Adrenal gland (tissue), 5 donors: Measurements from ENCODE around the gene TMEM125.

Experiments
- POLR2A ChIP-seq, 2 donors: fragments of 450-650 bp; IDR thresholded peaks; one replicate each; pipeline ENCODE4 v1.6.1; 2017; ENCODE audit warnings: antibody characterized with exemption in 2 of 2, mild to moderate bottlenecking in 2 of 2, moderate library complexity in 1 of 2
- TF ChIP-seq, protein P1 (sequence below), 6 experiments: fragments of 450-650 bp in 4 of 6; fragments of 200-600 bp in 2 of 6; sonication (generic) in 1 of 6; IDR thresholded peaks; 1 replicate in 5 of 6; 2 replicates in 1 of 6; pipeline versions ENCODE4 v1.5.1 to v1.8.0; 2016 to 2021; ENCODE audit warnings: antibody characterized with exemption in 6 of 6, mild to moderate bottlenecking in 2 of 6, moderate library complexity in 1 of 6
- donor health status: DM: no; HTN: no; CAD: no.

DNA sequence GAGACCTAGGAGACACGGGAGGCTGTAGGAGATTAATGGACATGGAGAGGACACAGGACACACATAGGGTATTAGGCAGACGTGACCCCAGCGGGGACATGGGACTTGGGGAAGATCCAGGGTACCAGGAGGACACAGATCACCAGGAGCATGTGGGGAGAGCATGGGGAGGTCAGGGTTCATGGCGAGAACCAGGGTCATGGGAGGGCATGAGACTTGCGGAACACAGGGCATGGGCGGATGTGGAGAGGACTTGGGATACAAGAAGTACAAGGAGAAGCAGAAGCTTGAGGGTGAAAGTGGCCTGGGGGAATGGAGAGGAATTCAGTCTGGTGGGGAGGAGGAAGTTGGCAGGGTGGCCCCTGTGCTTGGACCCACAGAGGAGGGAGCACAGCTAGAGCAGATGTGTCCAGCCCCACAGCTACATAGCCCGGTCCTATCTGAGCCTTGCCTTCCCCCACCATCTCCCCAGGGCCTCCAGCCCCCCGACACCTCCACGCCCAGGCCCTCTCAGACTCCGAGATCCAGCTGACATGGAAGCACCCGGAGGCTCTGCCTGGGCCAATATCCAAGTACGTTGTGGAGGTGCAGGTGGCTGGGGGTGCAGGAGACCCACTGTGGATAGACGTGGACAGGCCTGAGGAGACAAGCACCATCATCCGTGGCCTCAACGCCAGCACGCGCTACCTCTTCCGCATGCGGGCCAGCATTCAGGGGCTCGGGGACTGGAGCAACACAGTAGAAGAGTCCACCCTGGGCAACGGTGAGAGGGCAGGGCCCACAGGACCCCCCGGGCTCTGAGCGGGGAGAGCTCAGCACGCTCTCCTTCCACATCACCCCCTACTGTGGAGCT is 43.1 kb downstream of the TMEM125 start:
- no peak for TF ChIP-seq POLR2A (IDR thresholded peaks at IDR 0.05)
- TF ChIP-seq, protein P1, sequence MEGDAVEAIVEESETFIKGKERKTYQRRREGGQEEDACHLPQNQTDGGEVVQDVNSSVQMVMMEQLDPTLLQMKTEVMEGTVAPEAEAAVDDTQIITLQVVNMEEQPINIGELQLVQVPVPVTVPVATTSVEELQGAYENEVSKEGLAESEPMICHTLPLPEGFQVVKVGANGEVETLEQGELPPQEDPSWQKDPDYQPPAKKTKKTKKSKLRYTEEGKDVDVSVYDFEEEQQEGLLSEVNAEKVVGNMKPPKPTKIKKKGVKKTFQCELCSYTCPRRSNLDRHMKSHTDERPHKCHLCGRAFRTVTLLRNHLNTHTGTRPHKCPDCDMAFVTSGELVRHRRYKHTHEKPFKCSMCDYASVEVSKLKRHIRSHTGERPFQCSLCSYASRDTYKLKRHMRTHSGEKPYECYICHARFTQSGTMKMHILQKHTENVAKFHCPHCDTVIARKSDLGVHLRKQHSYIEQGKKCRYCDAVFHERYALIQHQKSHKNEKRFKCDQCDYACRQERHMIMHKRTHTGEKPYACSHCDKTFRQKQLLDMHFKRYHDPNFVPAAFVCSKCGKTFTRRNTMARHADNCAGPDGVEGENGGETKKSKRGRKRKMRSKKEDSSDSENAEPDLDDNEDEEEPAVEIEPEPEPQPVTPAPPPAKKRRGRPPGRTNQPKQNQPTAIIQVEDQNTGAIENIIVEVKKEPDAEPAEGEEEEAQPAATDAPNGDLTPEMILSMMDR (IDR thresholded peaks at IDR 0.05), result no peak
